Measurements from ENCODE around the gene SPOCD1.
A peak's percentile ranks its signal among the peaks of the same experiment; 100 is the strongest.

SPOCD1 gene

DNA sequence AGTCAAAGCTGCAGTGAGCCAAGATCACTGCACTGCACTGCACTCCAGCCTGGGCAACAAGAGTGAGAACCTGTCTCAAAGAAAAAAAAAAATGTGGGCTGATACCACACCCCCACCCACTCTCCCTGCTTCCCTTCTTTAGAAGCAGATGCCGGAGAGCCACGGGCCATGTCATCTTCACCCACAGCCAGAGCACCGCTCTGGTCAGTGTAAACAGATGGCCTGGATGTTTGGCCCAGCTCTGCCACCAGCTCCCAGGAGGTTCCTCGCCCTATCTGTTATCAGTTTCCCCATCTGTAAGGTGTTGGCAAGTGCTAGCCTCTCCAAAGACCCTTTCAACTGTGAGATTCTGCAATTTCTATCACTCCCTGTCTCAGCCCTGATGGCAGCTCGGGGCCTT is 39.8 kb downstream of the SPOCD1 start:
- Histone ChIP-seq H3K27me3 (ENCODE audit: low read depth) (no peaks in the 10 kb centered on the region), H3K4me1 (peaks cover 4% of the 10 kb centered on the region; the same call in 1 of the 2 replicates), H3K36me3 (replicated peaks) (no peaks in the 10 kb centered on the region), H3K9me3 (no peaks in the 10 kb centered on the region), H3K4me3 (no peak overlapping the region)
- DNase-seq (ENCODE audit: low spot score in 2 of 2), result no peak
- in situ Hi-C loops (cut with MboI; ENCODE audit: low sequenced_read_pairs), result no loop called here

DNA sequence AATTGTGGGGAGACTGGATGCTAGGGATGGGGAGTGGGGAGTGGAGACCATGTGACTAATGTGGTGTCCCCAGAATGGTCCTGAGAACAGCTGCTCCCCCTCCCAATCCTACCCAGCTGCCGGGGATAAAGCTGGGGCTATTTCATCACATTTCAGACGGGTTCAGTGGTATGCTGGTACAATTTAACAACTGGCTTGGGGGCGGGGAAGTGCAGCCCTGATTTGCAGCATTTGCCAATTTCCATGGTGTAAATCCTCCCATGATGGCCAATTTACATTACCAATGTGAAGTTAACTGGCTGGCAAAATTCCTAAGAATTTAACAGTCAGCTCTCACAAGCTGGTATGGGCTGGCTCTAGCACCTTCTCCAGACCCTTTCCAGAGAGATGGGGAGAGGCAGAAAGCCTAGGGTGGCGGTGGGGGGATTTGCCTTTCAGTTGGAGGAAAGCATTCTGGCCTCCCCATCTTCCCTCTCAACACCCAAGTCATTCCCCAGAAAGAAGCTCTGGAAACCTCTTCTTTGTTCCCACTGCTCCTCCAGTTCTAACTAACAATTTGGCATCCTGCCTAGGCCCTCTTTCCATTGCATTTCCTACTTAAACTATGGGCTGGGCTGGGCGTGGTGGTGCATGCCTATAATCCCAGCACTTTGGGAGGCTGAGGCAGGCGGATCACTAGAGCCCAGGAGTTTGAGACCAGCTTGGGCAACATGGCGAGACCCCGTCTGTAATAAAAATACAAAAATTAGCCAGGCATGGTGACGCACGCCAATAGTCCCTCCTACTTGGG is 40.4 kb downstream of the SPOCD1 start:
- Histone ChIP-seq H3K4me1 (peaks cover 4% of the 10 kb centered on the region; the same call in 1 of the 2 replicates), H3K27me3 (ENCODE audit: low read depth) (no peaks in the 10 kb centered on the region), H3K9me3 (no peaks in the 10 kb centered on the region), H3K36me3 (replicated peaks) (no peaks in the 10 kb centered on the region), H3K4me3 (no peak overlapping the region)
- DNase-seq (ENCODE audit: low spot score in 2 of 2), result peak in 1 of 2 experiments; percentile 36
- in situ Hi-C loops (cut with MboI; ENCODE audit: low sequenced_read_pairs), result no loop called here

GRCh38 chr1:31774495-31774894 is 41.3 kb downstream of the SPOCD1 start:
- Histone ChIP-seq H3K4me1 (no peaks in the 10 kb centered on the region), H3K27me3 (ENCODE audit: low read depth) (no peaks in the 10 kb centered on the region), H3K4me3 (no peak overlapping the region), H3K9me3 (no peaks in the 10 kb centered on the region), H3K36me3 (replicated peaks) (no peaks in the 10 kb centered on the region)
- no peak for DNase-seq (ENCODE audit: low spot score in 2 of 2)
- in situ Hi-C loops (cut with MboI; ENCODE audit: low sequenced_read_pairs), result no loop called here

DNA sequence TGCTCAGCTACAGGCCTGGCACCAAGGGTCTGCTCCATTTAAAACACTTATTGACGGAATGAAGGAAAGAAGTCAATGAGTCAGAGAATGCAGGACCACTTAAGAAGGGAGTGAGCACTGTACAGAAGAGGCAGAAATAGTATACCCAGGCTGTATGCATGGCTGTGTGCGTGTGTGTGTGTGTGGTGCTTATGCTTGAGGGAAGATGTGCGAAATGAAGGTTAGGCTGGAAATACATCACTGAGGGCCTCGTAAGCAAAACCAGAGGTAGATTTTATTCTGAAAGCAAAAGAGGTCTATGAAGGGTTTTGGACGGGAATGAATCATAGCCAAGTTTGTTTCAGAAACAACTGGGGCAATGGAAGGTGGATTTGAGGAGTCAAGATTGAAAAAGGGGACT is 42.0 kb downstream of the SPOCD1 start:
- Histone ChIP-seq H3K4me3 (no peak overlapping the region), H3K36me3 (replicated peaks) (no peaks in the 10 kb centered on the region), H3K9me3 (no peaks in the 10 kb centered on the region), H3K27me3 (ENCODE audit: low read depth) (no peaks in the 10 kb centered on the region), H3K4me1 (no peaks in the 10 kb centered on the region)
- in situ Hi-C loops (cut with MboI; ENCODE audit: low sequenced_read_pairs), result no loop called here
- DNase-seq (ENCODE audit: low spot score in 2 of 2), result no peak

DNA sequence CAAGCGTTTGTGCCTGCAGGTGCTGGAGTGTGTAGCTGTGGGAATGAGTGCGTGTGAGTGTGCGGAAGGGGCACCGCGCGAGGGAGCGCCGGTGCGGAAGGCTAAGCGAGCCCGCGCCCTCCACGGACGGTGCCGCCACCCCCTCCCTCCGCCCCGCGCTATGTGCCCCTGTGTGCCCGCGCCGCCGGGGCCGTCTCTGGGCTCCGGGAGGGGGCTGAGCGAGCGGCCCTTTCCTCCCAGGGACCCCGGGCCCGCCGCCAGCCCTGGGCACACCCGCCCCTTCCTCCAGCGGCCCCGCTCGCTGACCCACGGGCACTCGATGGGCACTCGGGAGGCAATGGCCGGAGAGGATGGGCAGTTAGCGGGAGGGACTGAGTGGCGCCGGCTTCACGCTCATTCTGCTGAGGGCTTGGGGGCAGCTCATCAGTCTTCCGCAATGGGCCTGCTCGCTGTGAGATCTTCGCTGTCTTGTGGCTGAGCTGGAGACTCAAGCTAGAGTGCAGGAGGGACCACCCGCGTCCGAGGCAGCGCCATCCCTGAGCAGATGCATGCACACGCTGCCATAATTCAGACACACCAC is 43.1 kb downstream of the SPOCD1 start:
- Histone ChIP-seq H3K4me1 (no peaks in the 10 kb centered on the region), H3K4me3 (no peak overlapping the region), H3K9me3 (no peaks in the 10 kb centered on the region), H3K36me3 (replicated peaks) (no peaks in the 10 kb centered on the region), H3K27me3 (ENCODE audit: low read depth) (no peaks in the 10 kb centered on the region; the same call in 1 of the 2 replicates)
- DNase-seq (ENCODE audit: low spot score in 2 of 2), result no peak
- in situ Hi-C loops (cut with MboI; ENCODE audit: low sequenced_read_pairs), result no loop called here

GRCh38 chr1:31771891-31772668 is 43.7 kb downstream of the SPOCD1 start:
- in situ Hi-C loops (cut with MboI; ENCODE audit: low sequenced_read_pairs), result no loop called here
- Histone ChIP-seq H3K4me1 (no peaks in the 10 kb centered on the region), H3K9me3 (no peaks in the 10 kb centered on the region), H3K4me3 (no peak overlapping the region), H3K27me3 (ENCODE audit: low read depth) (no peaks in the 10 kb centered on the region; the same call in 1 of the 2 replicates), H3K36me3 (replicated peaks) (no peaks in the 10 kb centered on the region)
- DNase-seq (ENCODE audit: low spot score in 2 of 2), result no peak

DNA sequence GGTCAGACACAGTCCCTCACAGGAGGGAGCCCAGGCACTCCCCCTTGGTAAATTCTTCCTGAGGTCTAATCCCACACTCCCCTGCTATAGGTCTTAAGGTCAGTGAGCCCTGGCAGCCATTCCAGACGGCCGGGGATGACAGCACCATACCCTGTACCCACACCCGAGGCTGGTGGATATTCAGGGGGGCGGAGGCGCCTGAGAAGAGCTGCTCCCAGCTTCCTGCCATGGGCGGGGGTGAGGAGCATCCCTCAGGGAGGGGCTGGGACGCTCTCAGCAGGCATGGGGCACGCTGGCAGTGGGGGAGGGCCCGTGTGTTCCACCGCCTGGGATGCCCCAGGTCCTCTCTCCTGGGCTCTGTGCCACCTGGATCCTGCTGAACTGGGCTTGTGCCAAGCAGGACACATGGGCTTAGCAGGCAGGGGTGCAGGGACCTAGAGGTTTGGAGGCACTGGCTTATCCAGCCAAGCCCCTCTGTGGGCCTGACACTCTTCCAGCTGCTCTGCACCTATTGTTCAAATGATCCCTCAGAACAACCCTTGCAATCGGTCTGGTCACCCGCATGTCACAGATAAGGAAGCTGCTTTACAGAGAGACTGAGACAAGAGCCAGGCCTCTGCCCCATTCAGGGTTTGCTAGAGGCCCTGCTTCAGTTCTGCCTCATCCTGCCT is 46.0 kb downstream of the SPOCD1 start:
- H3K36me3 ChIP-seq (replicated peaks), result no peaks in the 10 kb centered on the region
- no peak for DNase-seq (ENCODE audit: low spot score in 2 of 2)
- peaks cover 2% of the 10 kb centered on the region for H3K4me1 ChIP-seq
- H3K27me3 ChIP-seq (ENCODE audit: low read depth), result no peaks in the 10 kb centered on the region; the same call in 1 of the 2 replicates
- H3K9me3 ChIP-seq, result no peaks in the 10 kb centered on the region
- no peak overlapping the region for H3K4me3 ChIP-seq
- in situ Hi-C loops (cut with MboI; ENCODE audit: low sequenced_read_pairs), result no loop called here

DNA sequence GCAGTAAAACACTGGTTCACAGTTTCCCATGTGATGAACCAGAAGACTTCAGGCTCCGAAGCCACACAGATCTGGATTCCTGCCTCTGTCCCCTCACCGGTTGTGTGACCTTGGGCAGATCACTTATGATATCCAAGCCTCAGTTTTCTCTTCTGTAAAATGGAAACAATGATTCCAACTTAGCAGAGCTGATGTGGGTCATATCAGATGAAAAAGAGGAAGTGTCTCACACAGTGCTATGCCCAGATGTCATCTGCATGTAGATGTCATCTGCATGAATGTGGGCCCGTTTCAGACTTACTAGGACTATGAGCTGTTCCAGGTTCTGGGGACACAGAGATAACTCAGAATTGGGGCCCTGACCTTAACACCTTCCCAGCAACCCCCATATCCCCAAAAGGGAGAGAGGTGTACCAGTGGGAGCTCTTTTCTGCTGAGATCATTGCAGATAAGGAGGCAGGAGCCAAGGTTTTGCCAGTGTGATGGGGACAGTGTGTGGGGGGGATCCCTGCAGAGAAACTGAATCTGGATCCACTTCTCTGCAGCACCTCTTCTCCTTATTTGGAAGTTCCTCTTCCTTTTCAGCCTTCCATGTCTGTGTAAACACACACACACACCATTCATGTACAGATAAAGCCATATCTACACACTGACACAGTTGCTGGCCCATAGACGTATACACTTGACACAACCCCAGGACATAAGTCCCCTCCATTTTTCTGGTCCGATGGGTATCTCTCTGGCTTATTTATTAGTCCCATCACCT is 46.7 kb downstream of the SPOCD1 start:
- H3K36me3 ChIP-seq (replicated peaks), result no peaks in the 10 kb centered on the region
- no peaks in the 10 kb centered on the region for H3K9me3 ChIP-seq
- in situ Hi-C loops (cut with MboI; ENCODE audit: low sequenced_read_pairs), result no loop called here
- no peak overlapping the region for H3K4me3 ChIP-seq
- H3K4me1 ChIP-seq, result peaks cover 7% of the 10 kb centered on the region
- H3K27me3 ChIP-seq (ENCODE audit: low read depth), result no peaks in the 10 kb centered on the region; the same call in 1 of the 2 replicates
- DNase-seq (ENCODE audit: low spot score in 2 of 2), result no peak

GRCh38 chr1:31768407-31768907 is 47.4 kb downstream of the SPOCD1 start:
- Histone ChIP-seq H3K4me3 (no peak overlapping the region), H3K27me3 (ENCODE audit: low read depth) (no peaks in the 10 kb centered on the region; the same call in 1 of the 2 replicates), H3K9me3 (no peaks in the 10 kb centered on the region), H3K4me1 (peaks cover 7% of the 10 kb centered on the region), H3K36me3 (replicated peaks) (no peaks in the 10 kb centered on the region)
- in situ Hi-C loops (cut with MboI; ENCODE audit: low sequenced_read_pairs), result no loop called here
- DNase-seq (ENCODE audit: low spot score in 2 of 2), result no peak

GRCh38 chr1:31767225-31767624 is 48.6 kb downstream of the SPOCD1 start:
- DNase-seq (ENCODE audit: low spot score in 2 of 2), result no peak
- Histone ChIP-seq H3K27me3 (ENCODE audit: low read depth) (no peaks in the 10 kb centered on the region; the same call in 1 of the 2 replicates), H3K36me3 (replicated peaks) (no peaks in the 10 kb centered on the region), H3K4me1 (peaks cover 9% of the 10 kb centered on the region), H3K4me3 (no peak overlapping the region), H3K9me3 (no peaks in the 10 kb centered on the region)
- in situ Hi-C loops (cut with MboI; ENCODE audit: low sequenced_read_pairs), result no loop called here

- in situ Hi-C loops (cut with MboI; ENCODE audit: low sequenced_read_pairs), result no loop called here
- Histone ChIP-seq H3K9me3 (no peaks in the 10 kb centered on the region), H3K4me3 (no peak overlapping the region), H3K4me1 (peaks cover 16% of the 10 kb centered on the region), H3K36me3 (replicated peaks) (no peaks in the 10 kb centered on the region), H3K27me3 (ENCODE audit: low read depth) (no peaks in the 10 kb centered on the region; the same call in 1 of the 2 replicates)
- DNase-seq (ENCODE audit: low spot score in 2 of 2), result no peak
Measured at GRCh38 chr1:31765516-31765915, 50.3 kb downstream of the SPOCD1 start.

DNA sequence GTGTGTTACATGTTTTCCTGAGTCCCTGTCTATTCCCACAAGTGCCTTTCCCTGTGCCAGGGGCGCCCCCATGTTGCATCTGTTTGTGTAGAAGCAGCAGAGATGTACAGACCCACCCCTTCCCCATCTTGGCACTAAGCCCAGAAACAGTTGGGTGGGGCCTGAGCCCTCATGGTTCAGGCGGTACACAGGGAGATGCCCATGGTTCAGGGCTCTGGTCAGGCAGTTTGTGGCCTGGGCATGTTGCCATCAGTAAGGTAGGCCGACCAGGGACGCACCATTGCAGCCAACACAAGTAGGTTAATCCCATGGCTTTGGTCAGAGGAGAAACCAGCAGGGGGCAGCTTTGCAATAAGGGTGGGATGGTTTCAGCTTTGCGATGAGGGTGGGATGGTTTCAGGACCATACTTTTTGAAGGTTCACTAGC is 50.8 kb downstream of the SPOCD1 start:
- peaks cover 18% of the 10 kb centered on the region for H3K4me1 ChIP-seq
- in situ Hi-C loops (cut with MboI; ENCODE audit: low sequenced_read_pairs), result no loop called here
- no peaks in the 10 kb centered on the region; the same call in 1 of the 2 replicates for H3K27me3 ChIP-seq (ENCODE audit: low read depth)
- H3K36me3 ChIP-seq (replicated peaks), result no peaks in the 10 kb centered on the region
- no peak overlapping the region; the same call in 1 of the 2 replicates for H3K4me3 ChIP-seq
- no peaks in the 10 kb centered on the region for H3K9me3 ChIP-seq
- peak in 1 of 2 experiments; percentile 69 for DNase-seq (ENCODE audit: low spot score in 2 of 2)

Measured in HAP-1 (cell line).